HG03066 (cell line): ENCODE results near the gene S100A6.

Source experiments
- ATAC-seq: cut with Tn5 transposase; IDR thresholded peaks from one replicate; pipeline ENCODE4 v1.9.1; 2021; ENCODE audit warnings: low read depth; ENCODE audit not compliant: unreplicated experiment

S100A6 gene

GRCh38 chr1:153507926-153508583, 27.7 kb downstream of the S100A6 start:
- no peak for ATAC-seq

GRCh38 chr1:153506831-153507413, 28.9 kb downstream of the S100A6 start:
- ATAC-seq: no peak

DNA sequence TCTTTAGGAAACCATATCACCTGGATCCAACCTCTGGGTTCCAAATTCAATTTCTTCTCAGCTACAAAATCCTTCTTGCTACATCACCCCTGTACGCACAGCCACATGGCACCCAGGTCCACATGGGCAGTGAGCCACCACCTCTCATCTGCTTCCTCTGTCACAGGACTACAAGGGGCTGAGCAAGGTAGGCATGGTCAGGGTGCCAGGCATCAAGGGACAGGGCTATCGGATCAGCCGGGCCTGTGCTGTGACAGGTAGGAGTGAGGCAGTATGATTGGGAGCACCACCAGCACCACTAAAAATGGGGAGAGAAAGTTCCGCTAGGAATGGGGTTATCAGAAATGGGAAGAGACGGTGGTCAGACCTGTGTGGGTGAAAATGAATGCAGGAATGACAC, 29.4 kb downstream of the S100A6 start:
- ATAC-seq: no peak

- ATAC-seq: no peak
Observed at GRCh38 chr1:153505576-153505975, 30.2 kb downstream of the S100A6 start.

DNA sequence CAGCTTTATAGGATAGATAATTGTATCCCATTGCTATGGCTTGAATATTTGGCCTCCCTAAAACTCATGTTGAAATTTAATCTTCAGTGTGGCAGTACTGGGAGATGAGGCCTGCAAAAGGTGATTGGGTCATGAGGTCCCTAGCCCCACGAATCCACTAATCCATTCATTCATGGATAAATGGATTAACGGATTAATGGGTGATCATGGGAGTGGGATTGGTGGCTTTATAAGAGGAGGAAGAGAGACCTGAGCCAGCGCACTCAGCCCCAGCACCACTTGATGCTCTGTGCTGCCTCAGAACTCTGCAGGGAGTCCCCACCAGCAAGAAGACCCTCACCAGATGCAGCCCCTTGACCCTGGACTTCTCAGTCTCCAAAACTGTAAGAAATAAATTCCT, 32.0 kb downstream of the S100A6 start:
- ATAC-seq: no peak

GRCh38 chr1:153498746-153499145, 37.0 kb downstream of the S100A6 start:
- ATAC-seq: no peak

- no peak for ATAC-seq
Observed at GRCh38 chr1:153495536-153495935, 40.3 kb downstream of the S100A6 start.

DNA sequence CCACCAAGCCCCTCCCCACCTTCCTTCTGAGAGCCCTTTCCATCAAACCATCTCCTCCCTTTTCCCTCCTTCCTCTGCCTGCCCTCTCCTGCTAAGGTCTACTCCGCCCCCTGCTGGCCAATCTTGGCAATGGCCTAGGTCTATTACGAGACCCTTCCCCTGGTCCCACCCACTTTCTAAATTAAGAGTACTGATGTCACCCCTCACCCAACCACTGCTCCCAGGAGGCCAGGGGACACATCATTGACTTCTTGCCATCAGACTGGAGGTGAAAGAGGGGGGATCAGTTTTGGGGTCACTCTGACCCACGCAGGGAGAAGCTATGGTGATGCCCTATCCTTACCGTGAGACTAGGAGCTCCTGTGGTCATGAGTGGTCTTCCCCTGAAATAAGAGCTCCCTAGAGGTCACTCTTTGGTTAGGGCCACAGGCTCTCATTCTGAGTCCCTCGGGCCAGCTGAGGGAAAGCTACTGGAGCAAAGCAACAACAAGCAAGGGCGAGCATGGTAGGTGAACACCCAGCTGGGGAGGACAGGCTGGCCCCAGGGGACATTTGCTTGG, 40.7 kb downstream of the S100A6 start:
- no peak for ATAC-seq

GRCh38 chr1:153493343-153493960, 42.3 kb downstream of the S100A6 start:
- ATAC-seq: no peak

DNA sequence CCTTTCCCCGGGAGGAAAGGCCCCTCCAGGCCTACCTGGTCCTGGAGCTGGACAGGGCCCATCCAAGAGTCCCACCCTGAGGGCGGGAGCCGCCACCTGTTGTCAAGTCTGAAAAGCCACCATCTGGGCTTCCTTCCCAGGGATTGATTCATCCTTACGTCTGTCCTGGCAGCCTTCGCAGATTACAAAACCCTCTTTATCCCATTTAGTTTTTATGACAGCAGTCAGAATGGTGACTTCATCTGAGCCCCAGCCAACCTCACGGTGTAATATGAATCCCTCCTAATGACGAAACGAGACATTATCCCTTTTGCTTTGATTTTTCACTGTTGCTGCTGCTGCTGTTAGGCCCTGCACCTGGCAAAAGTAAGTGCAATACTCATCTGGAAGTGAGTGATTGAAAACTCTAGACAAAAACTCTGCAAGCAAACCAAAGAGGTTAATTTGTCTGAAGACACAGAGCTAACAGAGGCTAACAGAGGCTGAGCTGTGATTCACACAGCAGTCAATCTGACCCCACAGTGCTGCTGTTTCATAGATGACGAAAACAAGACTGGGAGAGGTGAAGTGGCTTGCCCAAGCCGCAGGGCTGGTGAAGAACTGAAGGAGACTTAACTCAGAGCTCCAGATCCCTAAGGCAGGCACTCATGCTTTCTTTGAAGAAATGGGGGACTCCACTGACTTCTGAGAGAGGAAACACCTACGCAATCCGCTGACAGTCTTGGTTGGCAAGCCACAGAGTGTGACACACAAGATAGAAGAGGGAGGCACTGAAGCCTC, 45.3 kb downstream of the S100A6 start:
- no peak for ATAC-seq

DNA sequence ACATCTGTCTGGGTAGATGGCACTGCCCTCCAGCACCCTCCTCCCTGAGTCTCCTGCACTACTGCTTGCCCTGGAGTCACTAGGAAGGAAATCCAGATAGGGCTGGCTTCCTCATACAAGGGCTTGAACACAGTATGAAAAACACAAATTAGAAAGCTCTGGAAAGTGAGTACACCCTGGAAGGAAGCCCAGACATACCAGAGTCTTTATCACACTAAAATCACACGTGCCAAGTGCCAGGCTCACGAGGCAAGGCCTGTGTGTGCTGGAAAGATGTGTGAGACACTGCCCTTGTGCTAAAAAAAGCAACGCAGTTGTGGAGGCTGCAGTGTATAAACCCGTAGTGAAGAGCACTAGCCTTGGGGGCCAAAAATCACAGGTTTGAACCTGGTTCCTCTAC, 47.1 kb downstream of the S100A6 start:
- ATAC-seq: no peak

DNA sequence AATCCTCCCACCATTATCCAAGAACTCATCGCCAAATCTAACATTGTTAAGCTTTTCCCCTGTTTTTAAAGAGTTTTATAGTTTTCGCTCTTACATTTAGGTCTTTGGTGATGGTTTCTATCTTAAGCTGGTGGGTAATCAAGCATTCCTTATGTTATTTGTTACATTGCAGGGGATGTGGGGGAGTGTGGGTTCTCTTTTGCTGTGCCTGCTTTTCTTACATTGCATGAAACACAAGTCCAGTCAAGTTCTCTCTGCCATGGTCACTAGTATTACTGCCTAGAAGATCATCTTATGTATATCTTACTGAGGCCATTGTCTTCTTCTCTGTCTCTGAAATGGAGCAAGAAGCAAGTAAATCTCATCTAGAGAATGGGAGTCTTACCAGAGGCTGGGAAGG, 48.1 kb downstream of the S100A6 start:
- ATAC-seq: no peak

DNA sequence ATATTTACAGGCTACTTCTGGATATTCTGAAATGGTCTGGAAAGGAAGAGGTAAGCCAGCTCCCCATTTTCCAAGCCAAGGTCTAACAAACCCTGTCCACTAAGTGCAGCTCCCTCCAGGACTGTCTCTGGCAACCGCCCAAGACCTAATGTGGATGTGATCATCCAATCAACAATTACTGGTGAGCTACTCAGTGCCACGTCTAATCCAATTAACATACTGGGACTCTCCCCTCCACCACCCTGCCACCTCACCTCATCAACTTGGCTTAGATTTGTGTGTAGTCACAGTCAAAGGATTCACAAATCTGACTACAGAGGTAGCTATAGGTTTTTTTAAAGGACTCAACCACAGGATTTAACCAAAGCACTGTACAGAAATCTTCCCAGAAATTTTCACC, 49.9 kb downstream of the S100A6 start:
- ATAC-seq: no peak
